Measurements from ENCODE around the gene WARS2. TPM values are rescaled to one million over a fixed set of nuclear protein-coding genes. Genes with fewer than 3 reads are reported as not detected.
"Not testable (repeated sequence)": the region's sequence is repeated elsewhere in the genome, so short reads cannot be mapped to it uniquely, and the experiment has no call there.

WARS2 gene
- total and polyA plus RNA-seq, 7 donors: 8.4 to 18.8 (median 10.9) TPM

GRCh38 chr1:119136401-119136800 is 4.1 kb downstream of the WARS2 start:
- TF ChIP-seq CTCF (IDR thresholded peaks at IDR 0.05) (no peak), EP300 (IDR thresholded peaks at IDR 0.05) (no peak), POLR2A (IDR thresholded peaks at IDR 0.05) (no peak), POLR2AphosphoS5 (IDR thresholded peaks at IDR 0.05) (no peak)
- intact Hi-C loops (cut with DNase I): no loop called here
- peaks cover 0 to 17% (median 9%) of the 10 kb centered on the region in 4 donors for H3K4me1 ChIP-seq
- no peak for DNase-seq
- no peaks in the 10 kb centered on the region for H3K9me3 ChIP-seq
- H3K4me3 ChIP-seq: no peak overlapping the region
- no peaks in the 10 kb centered on the region for H3K27me3 ChIP-seq
- no peaks in the 10 kb centered on the region for H3K36me3 ChIP-seq
- 64 to 88% methylated on average over 3 of the region's 3 CpGs for WGBS, 2 donors
- no peak overlapping the region for H3K27ac ChIP-seq

- TF ChIP-seq EP300 (IDR thresholded peaks at IDR 0.05) (no peak), POLR2AphosphoS5 (IDR thresholded peaks at IDR 0.05) (no peak), CTCF (IDR thresholded peaks at IDR 0.05) (no peak), POLR2A (IDR thresholded peaks at IDR 0.05) (no peak)
- Histone ChIP-seq H3K27me3 (no peaks in the 10 kb centered on the region), H3K36me3 (no peaks in the 10 kb centered on the region), H3K4me1 (no peaks in the 10 kb centered on the region), H3K27ac (no peak overlapping the region), H3K4me3 (no peak overlapping the region), H3K9me3 (no peaks in the 10 kb centered on the region)
- WGBS, 2 donors: 96 to 98% methylated on average over 1 of the region's 1 CpG
- no peak for DNase-seq
- intact Hi-C loops (cut with DNase I): no loop called here
Measured at GRCh38 chr1:119133987-119134386, 6.5 kb downstream of the WARS2 start.

- H3K27me3 ChIP-seq: no peaks in the 10 kb centered on the region
- H3K36me3 ChIP-seq: no peaks in the 10 kb centered on the region
- no peaks in the 10 kb centered on the region for H3K4me1 ChIP-seq
- TF ChIP-seq POLR2AphosphoS5 (IDR thresholded peaks at IDR 0.05): no peak
- no peak for TF ChIP-seq EP300 (IDR thresholded peaks at IDR 0.05)
- no peak for TF ChIP-seq POLR2A (IDR thresholded peaks at IDR 0.05)
- TF ChIP-seq CTCF (IDR thresholded peaks at IDR 0.05): no peak
- no peak for DNase-seq
- H3K9me3 ChIP-seq: no peaks in the 10 kb centered on the region
- no peak overlapping the region for H3K4me3 ChIP-seq
- intact Hi-C loops (cut with DNase I): no loop called here
- H3K27ac ChIP-seq: no peak overlapping the region
- 91 to 96% methylated on average over 3 of the region's 3 CpGs for WGBS, 2 donors
Measured at GRCh38 chr1:119132179-119132578, 8.3 kb downstream of the WARS2 start.

GRCh38 chr1:119125874-119126273 is 14.6 kb downstream of the WARS2 start:
- H3K4me3 ChIP-seq: no peak overlapping the region
- no peaks in the 10 kb centered on the region for H3K36me3 ChIP-seq
- no peak for DNase-seq
- H3K27ac ChIP-seq: no peak overlapping the region
- intact Hi-C loops (cut with DNase I): no loop called here
- TF ChIP-seq EP300 (IDR thresholded peaks at IDR 0.05): no peak
- no peak for TF ChIP-seq POLR2AphosphoS5 (IDR thresholded peaks at IDR 0.05)
- no peak for TF ChIP-seq CTCF (IDR thresholded peaks at IDR 0.05)
- TF ChIP-seq POLR2A (IDR thresholded peaks at IDR 0.05): no peak
- no peaks in the 10 kb centered on the region for H3K4me1 ChIP-seq
- 97% methylated on average over 1 of the region's 1 CpG for WGBS, 2 donors
- peaks cover 0 to 5% (median 0%) of the 10 kb centered on the region in 4 donors for H3K9me3 ChIP-seq
- H3K27me3 ChIP-seq: no peaks in the 10 kb centered on the region

GRCh38 chr1:119124764-119125163 is 15.7 kb downstream of the WARS2 start:
- no peaks in the 10 kb centered on the region for H3K4me1 ChIP-seq
- H3K36me3 ChIP-seq: no peaks in the 10 kb centered on the region
- H3K9me3 ChIP-seq: peaks cover 0 to 5% (median 0%) of the 10 kb centered on the region in 4 donors
- DNase-seq: no peak
- H3K27ac ChIP-seq: no peak overlapping the region
- H3K4me3 ChIP-seq: no peak overlapping the region
- H3K27me3 ChIP-seq: no peaks in the 10 kb centered on the region
- intact Hi-C loops (cut with DNase I): no loop called here
- TF ChIP-seq POLR2AphosphoS5 (IDR thresholded peaks at IDR 0.05) (no peak), CTCF (IDR thresholded peaks at IDR 0.05) (no peak), POLR2A (IDR thresholded peaks at IDR 0.05) (no peak), EP300 (IDR thresholded peaks at IDR 0.05) (no peak)
- WGBS, 2 donors: 87 to 90% methylated on average over 3 of the region's 3 CpGs

GRCh38 chr1:119121872-119122271 is 18.6 kb downstream of the WARS2 start:
- intact Hi-C loops (cut with DNase I); DNase-seq; H3K4me3 ChIP-seq; H3K4me1 ChIP-seq; H3K9me3 ChIP-seq; H3K27ac ChIP-seq; H3K36me3 ChIP-seq; H3K27me3 ChIP-seq: not testable (repeated sequence)
- WGBS, 2 donors: 85 to 88% methylated on average over 1 of the region's 1 CpG

All from sigmoid colon (tissue), 7 donors.